ENCODE results near the gene ART5.
"Not testable (repeated sequence)": the region's sequence is repeated elsewhere in the genome, so short reads cannot be mapped to it uniquely, and the experiment has no call there.

The ART5 gene

DNA sequence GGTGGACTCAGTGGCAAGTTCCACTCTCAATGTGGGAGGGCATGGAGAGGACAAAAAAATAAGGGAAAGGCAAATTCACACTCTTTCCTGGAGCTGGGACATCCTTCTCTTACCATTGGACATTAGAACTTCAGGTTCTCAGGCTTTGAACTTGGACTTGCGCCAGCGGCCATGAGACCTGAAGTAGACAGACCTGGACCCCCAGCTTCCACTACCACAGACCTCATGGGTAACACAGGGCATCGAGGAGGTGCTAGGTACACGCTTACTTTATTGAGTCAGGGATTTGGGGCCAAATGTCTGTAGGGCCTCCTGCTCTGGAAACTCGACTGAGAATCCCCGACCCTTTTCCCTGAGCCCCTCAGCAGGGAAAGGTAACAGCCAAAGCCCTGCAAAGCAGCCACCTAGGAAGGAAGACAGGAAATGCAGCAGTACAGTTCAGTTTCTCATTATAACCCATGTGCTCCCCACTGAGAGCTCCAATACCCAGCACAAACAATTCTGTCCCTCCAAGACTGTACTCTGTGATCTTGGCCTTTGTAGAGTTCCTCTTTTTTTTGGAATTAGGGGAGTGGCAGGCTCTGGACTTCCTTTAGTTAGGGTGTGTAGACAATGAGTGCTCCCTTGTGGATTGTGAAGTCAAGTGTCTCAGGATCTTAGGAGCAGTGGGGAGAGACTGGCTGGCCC lies 23.7 kb upstream of the ART5 start:
- DNase-seq (ENCODE audit: low spot score in 2 of 2) (no peak), ATAC-seq (no peak)
- Mint-ChIP-seq H3K4me3 (no peak overlapping the region), H3K36me3 (peaks cover 17% of the 10 kb centered on the region), H3K4me1 (peaks cover 6% of the 10 kb centered on the region), H3K9me3 (no peaks in the 10 kb centered on the region), H3K27ac (no peak overlapping the region)

DNA sequence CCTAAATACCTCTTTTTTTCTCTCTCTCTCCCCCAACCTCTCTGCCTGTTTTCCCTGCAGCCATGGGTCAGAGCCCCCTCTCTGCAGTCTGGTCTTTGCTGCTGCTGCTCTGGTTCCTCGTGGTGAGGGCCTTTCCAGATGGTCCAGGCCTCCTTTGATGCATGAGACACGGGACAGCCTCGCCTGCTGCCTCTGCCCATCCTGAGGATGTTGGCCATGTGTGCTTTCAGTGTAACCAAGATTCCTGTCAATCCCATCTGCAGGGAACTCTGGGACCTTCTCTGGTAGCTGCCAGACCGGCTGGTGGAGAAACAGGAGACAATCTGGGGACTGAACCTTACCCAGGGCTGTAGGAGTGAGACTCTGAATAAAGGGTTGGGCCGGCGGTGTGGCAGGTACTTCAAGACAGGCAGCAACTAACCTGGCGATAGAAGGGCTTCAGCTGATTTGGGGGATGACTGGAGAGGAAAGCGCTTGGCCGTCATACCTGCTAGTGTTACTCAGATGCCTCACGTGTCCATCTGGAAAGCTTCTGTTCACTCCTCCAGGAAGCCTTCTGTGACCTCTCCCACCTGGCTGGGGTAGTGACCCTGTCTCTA lies 22.3 kb upstream of the ART5 start:
- Mint-ChIP-seq H3K36me3 (peaks cover 16% of the 10 kb centered on the region), H3K4me1 (peaks cover 6% of the 10 kb centered on the region), H3K4me3 (no peak overlapping the region), H3K9me3 (no peaks in the 10 kb centered on the region), H3K27ac (peak overlapping the region; percentile 17)
- ATAC-seq (no peak), DNase-seq (ENCODE audit: low spot score in 2 of 2) (no peak)

DNA sequence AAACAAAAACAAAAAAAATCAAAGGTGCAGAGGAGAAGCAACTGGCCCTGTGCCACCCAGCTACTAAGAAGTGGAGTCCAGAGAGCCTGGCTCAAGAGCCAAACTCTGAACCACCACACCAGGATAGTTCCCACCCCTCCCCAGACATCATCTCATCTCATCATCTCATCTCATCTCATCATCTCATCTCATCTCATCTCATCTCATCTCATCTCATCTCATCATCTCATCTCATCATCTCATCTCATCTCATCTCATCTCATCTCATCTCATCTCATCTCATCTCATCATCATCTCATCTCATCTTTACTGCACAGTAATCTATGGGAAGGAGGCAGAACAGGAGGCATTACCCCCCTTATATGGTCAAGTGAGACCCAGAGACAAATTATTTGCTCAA lies 21.1 kb upstream of the ART5 start:
- H3K36me3 Mint-ChIP-seq, result peaks cover 11% of the 10 kb centered on the region
- ATAC-seq, result no peak
- DNase-seq (ENCODE audit: low spot score in 2 of 2), result no peak
- no peaks in the 10 kb centered on the region for H3K9me3 Mint-ChIP-seq
- H3K4me1 Mint-ChIP-seq, result peaks cover 6% of the 10 kb centered on the region
- H3K4me3 Mint-ChIP-seq, result no peak overlapping the region
- H3K27ac Mint-ChIP-seq, result no peak overlapping the region

DNA sequence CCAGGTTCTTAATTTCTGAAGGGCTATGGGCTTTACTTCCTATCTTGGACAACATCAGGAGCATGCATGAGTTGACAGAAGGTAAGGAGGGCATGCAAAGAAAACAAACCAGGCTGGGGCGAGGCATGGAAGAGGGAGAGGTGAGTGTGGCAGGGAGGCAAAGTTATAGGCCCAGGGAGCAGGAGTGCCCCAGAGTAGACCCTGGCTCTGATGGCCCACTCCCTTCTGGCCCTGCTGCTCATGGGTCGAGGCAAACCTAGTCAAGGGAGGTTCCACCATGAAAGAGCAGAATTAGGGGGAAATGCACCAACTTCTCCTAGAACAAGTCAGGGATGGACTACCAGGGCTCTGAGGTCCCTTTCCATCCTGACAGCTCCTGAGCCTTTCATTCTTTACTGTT lies 19.2 kb upstream of the ART5 start:
- Mint-ChIP-seq H3K27ac (no peak overlapping the region), H3K9me3 (no peaks in the 10 kb centered on the region), H3K4me3 (no peak overlapping the region), H3K4me1 (peaks cover 6% of the 10 kb centered on the region), H3K36me3 (peaks cover 5% of the 10 kb centered on the region)
- ATAC-seq, result peak; percentile 6
- no peak for DNase-seq (ENCODE audit: low spot score in 2 of 2)

DNA sequence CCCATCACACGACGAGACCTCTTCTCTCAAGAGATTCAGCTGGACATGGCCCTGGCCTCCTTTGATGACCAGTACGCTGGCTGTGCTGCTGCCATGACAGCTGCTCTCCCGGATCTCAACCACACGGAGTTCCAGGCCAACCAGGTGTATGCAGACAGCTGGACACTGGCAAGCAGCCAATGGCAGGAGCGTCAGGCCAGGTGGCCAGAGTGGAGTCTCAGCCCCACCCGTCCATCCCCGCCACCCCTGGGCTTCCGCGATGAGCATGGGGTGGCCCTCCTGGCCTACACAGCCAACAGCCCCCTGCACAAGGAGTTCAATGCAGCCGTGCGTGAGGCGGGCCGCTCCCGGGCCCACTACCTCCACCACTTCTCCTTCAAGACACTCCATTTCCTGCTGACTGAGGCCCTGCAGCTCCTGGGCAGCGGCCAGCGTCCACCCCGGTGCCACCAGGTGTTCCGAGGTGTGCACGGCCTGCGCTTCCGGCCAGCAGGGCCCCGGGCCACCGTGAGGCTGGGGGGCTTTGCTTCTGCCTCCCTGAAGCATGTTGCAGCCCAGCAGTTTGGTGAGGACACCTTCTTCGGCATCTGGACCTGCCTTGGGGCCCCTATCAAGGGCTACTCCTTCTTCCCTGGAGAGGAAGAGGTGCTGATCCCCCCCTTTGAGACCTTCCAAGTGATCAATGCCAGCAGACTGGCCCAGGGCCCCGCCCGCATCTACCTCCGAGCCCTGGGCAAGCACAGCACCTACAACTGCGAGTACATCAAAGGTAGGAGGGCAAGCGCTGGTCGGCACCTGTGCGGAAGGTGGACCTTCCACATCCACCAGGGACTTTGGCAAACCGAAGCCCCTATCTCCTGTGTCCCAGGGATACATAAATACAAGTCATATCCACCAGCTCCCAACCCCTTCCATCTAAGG lies 18.1 kb upstream of the ART5 start:
- DNase-seq (ENCODE audit: low spot score in 2 of 2) (no peak), ATAC-seq (no peak)
- H3K4me3 Mint-ChIP-seq, result no peak overlapping the region
- H3K27ac Mint-ChIP-seq, result no peak overlapping the region
- H3K36me3 Mint-ChIP-seq, result no peaks in the 10 kb centered on the region
- peaks cover 6% of the 10 kb centered on the region for H3K4me1 Mint-ChIP-seq
- no peaks in the 10 kb centered on the region for H3K9me3 Mint-ChIP-seq

DNA sequence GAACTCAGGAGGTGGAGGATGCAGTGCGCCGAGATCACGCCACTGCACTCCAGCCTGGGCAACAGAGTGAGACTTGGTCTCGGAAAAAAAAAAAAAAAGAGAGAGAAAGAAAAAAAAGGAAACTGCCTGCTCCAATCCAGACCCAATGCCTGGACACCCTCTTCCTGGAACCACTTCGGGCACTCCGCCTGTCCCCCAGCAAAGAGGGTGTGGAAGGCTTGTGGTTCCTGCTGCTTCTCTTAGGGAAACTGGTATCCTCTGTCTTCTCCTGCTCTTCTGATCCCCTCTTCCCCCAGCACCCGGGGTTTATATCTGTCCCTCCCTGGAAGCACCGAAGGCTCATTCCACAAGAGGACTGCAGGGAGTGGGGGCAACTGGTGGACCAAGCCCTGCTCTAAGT lies 16.5 kb upstream of the ART5 start:
- DNase-seq (ENCODE audit: low spot score in 2 of 2), result no peak
- no peaks in the 10 kb centered on the region for H3K36me3 Mint-ChIP-seq
- H3K9me3 Mint-ChIP-seq, result no peaks in the 10 kb centered on the region
- ATAC-seq, result no peak
- H3K4me3 Mint-ChIP-seq, result no peak overlapping the region
- H3K4me1 Mint-ChIP-seq, result peaks cover 6% of the 10 kb centered on the region
- no peak overlapping the region for H3K27ac Mint-ChIP-seq

DNA sequence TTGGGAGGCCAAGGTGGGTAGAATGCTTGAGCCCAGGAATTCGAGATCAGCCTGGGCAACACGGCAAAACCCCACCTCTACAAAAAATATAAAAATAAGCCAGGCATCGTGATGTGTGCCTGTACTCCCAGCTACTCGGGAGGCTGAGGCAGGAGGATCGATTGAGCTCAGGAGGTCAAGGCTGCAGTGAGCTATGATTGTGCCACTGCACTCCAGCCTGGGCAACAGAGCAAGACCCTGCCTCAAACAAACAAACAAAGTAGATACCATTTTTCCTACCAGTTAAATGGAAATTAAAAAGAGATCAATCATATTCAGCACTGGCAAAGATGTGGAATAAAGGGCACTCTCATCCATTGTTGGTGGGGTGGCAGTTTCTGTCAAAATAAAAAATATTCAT lies 15.5 kb upstream of the ART5 start:
- H3K4me3 Mint-ChIP-seq; H3K4me1 Mint-ChIP-seq; H3K9me3 Mint-ChIP-seq; ATAC-seq; H3K27ac Mint-ChIP-seq; H3K36me3 Mint-ChIP-seq; DNase-seq (ENCODE audit: low spot score in 2 of 2): not testable (repeated sequence)

DNA sequence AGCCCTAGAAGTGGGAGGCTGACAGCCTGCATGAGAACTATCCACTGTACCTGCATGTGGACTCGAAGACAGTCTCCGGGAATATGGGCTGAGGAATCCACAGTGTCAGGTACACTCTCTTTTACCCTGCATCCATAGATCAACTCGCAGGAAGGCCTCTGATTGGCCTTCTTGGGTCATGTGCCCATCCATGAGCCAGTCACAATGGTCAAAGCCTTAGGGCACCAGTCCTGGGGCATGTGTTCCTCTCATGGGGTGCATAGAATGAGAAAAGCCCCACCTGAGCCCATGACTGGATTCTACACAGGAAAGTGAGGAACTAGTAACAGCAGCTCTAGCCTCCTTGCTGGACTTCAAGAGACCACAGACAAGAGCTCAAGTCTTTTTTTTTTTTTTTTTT lies 13.8 kb upstream of the ART5 start:
- Mint-ChIP-seq H3K4me3 (no peak overlapping the region), H3K9me3 (no peaks in the 10 kb centered on the region), H3K27ac (no peak overlapping the region), H3K4me1 (no peaks in the 10 kb centered on the region), H3K36me3 (no peaks in the 10 kb centered on the region)
- DNase-seq (ENCODE audit: low spot score in 2 of 2) (no peak), ATAC-seq (peak; percentile 19)

DNA sequence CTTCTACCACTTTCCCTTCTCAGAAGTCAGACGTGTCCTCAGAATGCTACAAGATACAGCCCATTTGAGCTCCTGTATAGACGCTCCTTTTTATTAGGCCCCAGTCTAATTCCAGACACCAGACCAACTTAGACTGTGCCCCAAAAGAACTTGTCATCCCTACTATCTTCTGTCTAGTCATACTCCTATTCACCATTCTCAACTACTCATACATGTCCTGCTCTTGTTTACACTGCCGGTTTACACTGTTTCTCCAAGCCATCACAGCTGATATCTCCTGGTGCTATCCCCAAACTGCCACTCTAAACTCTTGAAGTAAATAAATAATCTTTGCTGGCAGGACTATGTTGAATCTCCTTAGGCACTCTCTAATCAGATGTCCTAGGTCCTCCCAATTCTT lies 10.7 kb upstream of the ART5 start:
- not testable (repeated sequence) for H3K36me3 Mint-ChIP-seq; ATAC-seq; H3K9me3 Mint-ChIP-seq; H3K4me3 Mint-ChIP-seq; H3K4me1 Mint-ChIP-seq; DNase-seq (ENCODE audit: low spot score in 2 of 2); H3K27ac Mint-ChIP-seq

DNA sequence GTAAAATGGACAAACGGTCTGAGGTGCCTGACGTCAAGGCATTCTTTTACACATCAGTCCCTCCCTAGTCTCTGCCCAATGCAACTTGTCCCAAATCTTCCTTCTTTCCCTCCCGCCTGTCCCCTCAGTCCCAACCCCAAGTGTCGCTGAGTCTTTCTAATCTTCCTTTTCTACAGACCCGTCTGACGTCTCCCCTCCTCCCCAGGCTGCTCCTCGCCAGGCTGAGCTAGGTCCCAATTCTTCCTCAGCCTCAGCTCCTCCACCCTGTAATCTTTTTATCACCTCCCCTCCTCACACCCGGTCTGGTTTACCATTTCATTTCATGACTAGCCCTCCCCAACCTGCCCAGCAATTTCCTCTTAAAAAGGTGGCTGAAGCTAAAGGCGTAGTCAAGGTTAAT lies 7.6 kb upstream of the ART5 start:
- H3K9me3 Mint-ChIP-seq; H3K27ac Mint-ChIP-seq; ATAC-seq; DNase-seq (ENCODE audit: low spot score in 2 of 2); H3K4me3 Mint-ChIP-seq; H3K36me3 Mint-ChIP-seq; H3K4me1 Mint-ChIP-seq: not testable (repeated sequence)

DNA sequence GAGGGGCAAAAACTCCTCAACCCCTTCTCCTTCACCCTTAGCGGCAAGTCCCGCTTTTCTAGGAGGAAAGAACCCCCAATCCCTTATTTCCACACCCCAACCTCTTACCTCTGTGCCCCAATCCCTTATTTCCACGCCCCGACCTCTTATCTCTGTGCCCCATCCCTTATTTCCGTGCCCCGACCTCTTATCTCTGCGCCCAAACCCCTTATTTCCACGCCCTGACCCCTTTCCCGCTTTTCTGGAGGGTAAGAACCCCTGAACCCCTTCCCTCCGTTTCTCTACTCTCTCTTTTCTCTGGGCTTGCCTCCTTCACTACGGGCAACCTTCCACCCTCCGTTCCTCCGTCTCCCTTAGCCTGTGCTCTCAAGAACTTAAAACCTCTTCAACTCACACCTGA lies 7.1 kb upstream of the ART5 start:
- not testable (repeated sequence) for DNase-seq (ENCODE audit: low spot score in 2 of 2); H3K9me3 Mint-ChIP-seq; H3K36me3 Mint-ChIP-seq; ATAC-seq; H3K27ac Mint-ChIP-seq; H3K4me3 Mint-ChIP-seq; H3K4me1 Mint-ChIP-seq

DNA sequence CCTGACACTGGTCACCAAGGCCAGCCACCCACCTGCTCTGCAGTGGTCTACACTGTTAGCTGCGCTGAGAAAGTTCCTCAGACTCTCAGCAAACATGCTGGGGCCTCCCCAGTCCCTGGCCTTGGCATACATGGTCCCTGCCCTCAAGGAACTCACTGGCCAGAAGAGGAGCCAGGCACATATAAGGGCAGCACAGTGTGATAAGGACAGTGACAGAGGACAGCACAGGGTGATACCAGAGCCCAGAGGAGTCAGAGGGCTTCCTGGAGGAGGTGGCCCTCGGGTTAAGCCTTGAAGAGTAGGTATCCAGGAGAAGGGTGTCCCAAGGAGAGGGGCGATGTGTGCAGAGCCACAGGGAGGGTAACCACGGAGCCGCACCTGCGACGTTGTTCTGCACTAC lies 3.8 kb upstream of the ART5 start:
- DNase-seq (ENCODE audit: low spot score in 2 of 2), result no peak
- ATAC-seq, result peak; percentile 14
- peaks cover 13% of the 10 kb centered on the region for H3K4me1 Mint-ChIP-seq
- H3K36me3 Mint-ChIP-seq, result no peaks in the 10 kb centered on the region
- H3K4me3 Mint-ChIP-seq, result no peak overlapping the region
- no peaks in the 10 kb centered on the region for H3K9me3 Mint-ChIP-seq
- no peak overlapping the region for H3K27ac Mint-ChIP-seq

DNA sequence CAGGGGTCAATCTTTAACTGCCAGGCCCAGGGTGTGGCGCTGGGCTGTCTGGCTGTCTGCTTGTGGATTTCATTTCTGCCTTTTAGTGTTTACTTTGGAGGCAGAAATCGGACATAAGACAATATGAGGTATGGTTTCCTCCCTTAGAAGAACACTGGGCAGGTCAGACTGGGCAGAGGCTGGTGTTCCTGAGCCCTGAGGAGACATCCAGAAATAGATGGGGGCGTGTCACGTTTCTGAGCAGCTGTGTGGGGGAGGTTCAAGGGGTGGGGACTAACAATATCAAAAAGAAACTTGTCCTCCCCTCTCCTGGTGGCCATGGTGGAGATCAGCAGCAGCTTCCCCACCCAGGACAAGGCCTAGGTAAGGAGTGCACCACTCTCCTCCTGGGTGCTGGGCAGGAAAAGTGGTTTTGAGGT lies 3.0 kb upstream of the ART5 start, which contains the start of gene ART1:
TSS of gene ART1 (plus strand) at position 312 of the 419 bp plus-strand sequence. CDS start 14,086 bp downstream, outside the sequence.
- H3K9me3 Mint-ChIP-seq, result no peaks in the 10 kb centered on the region
- H3K4me3 Mint-ChIP-seq, result no peak within 1 kb of the TSS
- no peaks in the 10 kb centered on the region for H3K36me3 Mint-ChIP-seq
- DNase-seq (ENCODE audit: low spot score in 2 of 2), result no peak
- H3K27ac Mint-ChIP-seq, result peak within 1 kb of the TSS; percentile 11
- ATAC-seq, result peak; percentile 11
- H3K4me1 Mint-ChIP-seq, result peaks cover 13% of the 10 kb centered on the region

DNA sequence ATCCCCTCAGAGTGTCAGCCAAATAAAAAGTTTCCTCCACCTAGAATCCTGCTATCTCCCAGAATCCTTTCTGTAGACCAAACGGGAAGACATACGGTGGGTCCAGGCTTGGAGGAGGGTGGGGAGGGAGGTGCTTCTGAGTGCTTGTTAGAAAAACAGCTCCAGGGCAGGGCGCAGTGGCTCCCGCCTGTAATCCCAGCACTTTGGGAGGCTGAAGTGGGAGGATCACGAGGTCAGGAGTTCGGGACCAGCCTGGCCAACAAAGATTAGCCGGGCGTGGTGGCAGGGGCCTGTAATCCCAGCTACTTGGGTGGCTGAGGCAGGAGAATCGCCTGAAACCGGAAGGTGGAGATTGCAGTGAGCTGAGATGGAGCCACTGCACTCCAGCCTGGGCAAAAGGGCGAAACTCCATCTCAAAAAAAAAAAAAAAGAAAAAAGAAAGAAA lies 1.3 kb upstream of the ART5 start:
- not testable (repeated sequence) for ATAC-seq; H3K36me3 Mint-ChIP-seq; H3K27ac Mint-ChIP-seq; DNase-seq (ENCODE audit: low spot score in 2 of 2); H3K9me3 Mint-ChIP-seq
- Mint-ChIP-seq H3K4me1 (peaks cover 13% of the 10 kb centered on the region), H3K4me3 (peak overlapping the region; percentile 51)

DNA sequence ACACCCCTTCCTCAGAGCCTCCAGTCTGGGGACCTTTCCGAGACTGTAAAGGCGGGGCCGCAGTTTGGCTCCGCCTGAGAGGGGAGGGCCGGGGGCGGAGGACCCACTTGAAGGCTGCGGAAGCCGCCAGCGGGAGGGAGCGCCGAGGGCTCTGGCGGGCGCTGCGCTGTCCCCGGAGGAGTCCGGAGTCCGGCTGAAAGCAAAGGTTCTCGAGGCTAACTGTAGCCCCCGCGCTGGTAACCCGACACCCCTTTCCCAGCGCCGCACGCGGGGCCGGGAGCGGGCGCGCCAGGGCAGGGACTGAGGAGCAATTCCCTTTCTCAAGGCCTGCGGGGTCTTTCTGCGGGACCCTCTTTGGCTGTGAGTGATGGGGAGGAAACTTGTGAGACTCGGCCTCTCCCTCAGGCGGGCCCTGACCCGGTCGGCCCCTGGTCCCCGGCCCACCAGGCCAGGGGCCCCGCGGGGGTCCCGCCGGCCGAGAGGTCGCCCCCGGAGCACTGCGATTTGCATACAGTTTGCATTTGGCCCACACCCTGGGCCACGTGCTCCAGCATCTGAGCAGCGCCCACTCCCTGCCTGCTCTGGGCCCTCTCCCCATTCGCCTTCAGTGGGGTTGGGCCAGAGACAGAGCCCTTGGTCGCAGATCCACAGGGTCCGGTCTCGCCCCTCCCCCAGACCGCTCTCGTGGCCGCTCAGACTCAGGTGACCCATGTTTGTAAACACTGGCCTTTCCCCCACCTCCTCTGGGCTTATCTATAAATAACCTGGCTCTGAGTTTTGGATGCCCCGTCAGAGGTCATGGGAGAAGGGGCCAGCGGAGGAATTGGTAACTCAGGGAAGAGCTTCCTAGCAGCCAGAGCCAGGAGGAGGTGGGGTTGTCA lies 519 bp upstream of the ART5 start:
- Mint-ChIP-seq H3K9me3 (no peaks in the 10 kb centered on the region), H3K36me3 (no peaks in the 10 kb centered on the region), H3K4me1 (peaks cover 13% of the 10 kb centered on the region), H3K4me3 (peak overlapping the region; percentile 51), H3K27ac (no peak overlapping the region)
- DNase-seq (ENCODE audit: low spot score in 2 of 2), result peak in 1 of 2 donors; percentile 53
- peak; percentile 68 for ATAC-seq
